Mesendoderm (in vitro differentiated cells): ENCODE measurements around the gene CBS.
"Not testable (repeated sequence)": the region's sequence is repeated elsewhere in the genome, so short reads cannot be mapped to it uniquely, and the experiment has no call there.

Experiments
- DNase-seq: peaks from one replicate; pipeline ENCODE4 v3.0.0; 2013
- H2AK5ac ChIP-seq: 2 replicates; pipeline ENCODE4 v1.6.1; 2013; ENCODE audit warnings: low read length, inconsistent platforms
- H2BK120ac ChIP-seq: 2 replicates; pipeline ENCODE4 v1.6.1; 2013; ENCODE audit warnings: low read depth, mild to moderate bottlenecking, low read length, moderate library complexity, mixed read lengths
- H2BK15ac ChIP-seq: replicated peaks from 2 replicates; pipeline ENCODE4 v1.6.1; 2013; ENCODE audit warnings: low read depth, mild to moderate bottlenecking, moderate library complexity
- H2BK5ac ChIP-seq: 2 replicates; pipeline ENCODE4 v1.6.1; 2013; ENCODE audit warnings: low read length, inconsistent platforms
- H3K18ac ChIP-seq: 2 replicates; pipeline ENCODE4 v1.6.1; 2013; ENCODE audit warnings: mild to moderate bottlenecking, low read length, mixed read lengths
- H3K23ac ChIP-seq: one replicate; pipeline ENCODE4 v1.6.1; 2013; ENCODE audit warnings: low read length
- H3K27ac ChIP-seq: 2 replicates; pipeline ENCODE4 v1.5.1; 2013; ENCODE audit warnings: low read depth, mild to moderate bottlenecking, inconsistent platforms, low read length, moderate library complexity
- H3K27me3 ChIP-seq: 2 replicates; pipeline ENCODE4 v1.6.1; 2013; ENCODE audit warnings: low read length, control low read depth, mild to moderate bottlenecking, inconsistent platforms; ENCODE audit not compliant: insufficient read depth, poor library complexity
- H3K36me3 ChIP-seq: 2 replicates; pipeline ENCODE4 v1.6.1; 2013; ENCODE audit warnings: low read length, inconsistent platforms; ENCODE audit not compliant: control insufficient read depth, insufficient read depth
- H3K4ac ChIP-seq: one replicate; pipeline ENCODE4 v1.6.1; 2013; ENCODE audit warnings: low read depth, mild to moderate bottlenecking, low read length, moderate library complexity
- H3K4me1 ChIP-seq: 2 replicates; pipeline ENCODE4 v1.6.1; 2013; ENCODE audit warnings: low read depth, low read length, inconsistent platforms; ENCODE audit not compliant: control insufficient read depth
- H3K4me2 ChIP-seq: 2 replicates; pipeline ENCODE4 v1.6.1; 2013; ENCODE audit warnings: low read length
- H3K4me3 ChIP-seq: 2 replicates; pipeline ENCODE4 v1.5.1; 2013; ENCODE audit warnings: mild to moderate bottlenecking, low read length
- H3K56ac ChIP-seq: one replicate; pipeline ENCODE4 v1.6.1; 2013; ENCODE audit warnings: low read length
- H3K79me1 ChIP-seq: 2 replicates; pipeline ENCODE4 v1.6.1; 2013; ENCODE audit warnings: low read length, inconsistent platforms
- H3K79me2 ChIP-seq: 2 replicates; pipeline ENCODE4 v1.6.1; 2013; ENCODE audit warnings: mild to moderate bottlenecking, low read length; ENCODE audit not compliant: control insufficient read depth, insufficient read depth
- H3K9ac ChIP-seq: 2 replicates; pipeline ENCODE4 v1.6.1; 2013; ENCODE audit warnings: low read length, inconsistent platforms
- H4K5ac ChIP-seq: one replicate; pipeline ENCODE4 v1.6.1; 2013; ENCODE audit warnings: low read length
- H4K8ac ChIP-seq: one replicate; pipeline ENCODE4 v1.6.1; 2013; ENCODE audit warnings: low read depth, mild to moderate bottlenecking, control low read depth, low read length, moderate library complexity
- WGBS: extraction: QIAGEN DNeasy Blood & Tissue Kit; methylation state at CpG from one replicate; pipeline ENCODE4 v1.1.7; 2013; ENCODE audit warnings: low lambda C conversion rate, missing lambda C conversion rate; ENCODE audit not compliant: insufficient coverage; ENCODE audit errors: extremely low coverage; 5-methylcytosine and 5-hydroxymethylcytosine counted together

The CBS gene

DNA sequence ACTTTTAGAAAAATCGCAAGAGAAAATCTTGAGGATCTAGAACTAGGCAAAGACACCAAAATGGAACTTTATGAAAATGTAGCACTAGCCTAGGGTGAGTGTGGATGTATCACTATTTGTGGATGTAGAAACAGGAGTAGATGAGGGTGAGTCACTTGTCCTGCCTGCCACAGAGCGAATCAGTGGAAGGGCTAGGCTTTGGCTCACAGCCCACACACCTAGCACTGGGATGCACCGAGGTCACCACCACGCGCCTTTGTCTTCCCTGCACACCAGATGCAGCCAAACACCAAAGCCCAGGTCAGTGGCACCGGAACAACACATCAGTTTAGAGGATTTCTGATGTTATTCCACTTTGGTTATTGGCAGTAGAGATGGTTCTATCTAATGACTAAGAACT, 63.0 kb downstream of the CBS start:
- WGBS, result no CpG with 5 or more reads among the region's 6 CpGs
- peaks cover 4% of the 10 kb centered on the region for H3K36me3 ChIP-seq

DNA sequence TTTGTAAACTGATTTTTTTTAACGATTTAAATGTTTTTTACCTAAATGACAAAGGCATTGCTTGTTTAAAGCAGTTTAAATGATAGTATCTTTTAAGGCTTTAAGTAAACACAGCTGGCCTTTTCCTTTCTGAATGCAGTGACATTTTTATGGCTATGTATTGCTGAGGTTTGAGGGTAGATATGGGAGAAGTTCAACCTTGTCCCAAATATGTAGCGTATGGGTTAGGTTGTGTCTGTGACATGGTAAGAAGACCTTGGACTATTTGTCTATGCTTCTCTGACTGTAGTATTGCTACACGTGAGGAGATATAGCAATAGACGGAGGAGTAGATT, 68.8 kb downstream of the CBS start:
- no CpG with 5 or more reads among the region's 4 CpGs for WGBS
- no peak overlapping the region for H2BK15ac ChIP-seq
- no peaks in the 10 kb centered on the region for H3K79me1 ChIP-seq
- no peak for DNase-seq
- H4K5ac ChIP-seq, result no peak overlapping the region
- H3K4me3 ChIP-seq, result no peak overlapping the region
- no peak overlapping the region for H3K27ac ChIP-seq
- H3K4me1 ChIP-seq, result no peaks in the 10 kb centered on the region
- H4K8ac ChIP-seq, result no peak overlapping the region
- no peak overlapping the region for H3K4ac ChIP-seq
- no peaks in the 10 kb centered on the region for H3K27me3 ChIP-seq
- H3K18ac ChIP-seq, result no peak overlapping the region
- H2BK120ac ChIP-seq, result no peak overlapping the region
- no peaks in the 10 kb centered on the region for H3K79me2 ChIP-seq
- no peak overlapping the region for H2BK5ac ChIP-seq
- H3K23ac ChIP-seq, result no peak overlapping the region
- H2AK5ac ChIP-seq, result no peak overlapping the region
- no peak overlapping the region for H3K4me2 ChIP-seq
- H3K36me3 ChIP-seq, result peaks cover 2% of the 10 kb centered on the region
- H3K9ac ChIP-seq, result peak overlapping the region; percentile 22
- H3K56ac ChIP-seq, result no peak overlapping the region

More for the DNA sequence above, 63.0 kb downstream of the CBS start:
- H4K8ac ChIP-seq, result no peak overlapping the region
- H2BK15ac ChIP-seq, result no peak overlapping the region
- no peak overlapping the region for H3K18ac ChIP-seq
- DNase-seq, result no peak
- H2AK5ac ChIP-seq, result no peak overlapping the region
- H3K79me1 ChIP-seq, result no peaks in the 10 kb centered on the region
- H3K4me3 ChIP-seq, result no peak overlapping the region
- H3K4me1 ChIP-seq, result no peaks in the 10 kb centered on the region
- H3K23ac ChIP-seq, result no peak overlapping the region
- no peak overlapping the region for H2BK120ac ChIP-seq
- H3K4ac ChIP-seq, result no peak overlapping the region
- H3K79me2 ChIP-seq, result no peaks in the 10 kb centered on the region
- H4K5ac ChIP-seq, result no peak overlapping the region
- no peak overlapping the region for H3K27ac ChIP-seq
- no peak overlapping the region for H3K4me2 ChIP-seq
- no peak overlapping the region for H3K56ac ChIP-seq
- H2BK5ac ChIP-seq, result no peak overlapping the region
- no peak overlapping the region for H3K9ac ChIP-seq
- no peaks in the 10 kb centered on the region for H3K27me3 ChIP-seq

DNA sequence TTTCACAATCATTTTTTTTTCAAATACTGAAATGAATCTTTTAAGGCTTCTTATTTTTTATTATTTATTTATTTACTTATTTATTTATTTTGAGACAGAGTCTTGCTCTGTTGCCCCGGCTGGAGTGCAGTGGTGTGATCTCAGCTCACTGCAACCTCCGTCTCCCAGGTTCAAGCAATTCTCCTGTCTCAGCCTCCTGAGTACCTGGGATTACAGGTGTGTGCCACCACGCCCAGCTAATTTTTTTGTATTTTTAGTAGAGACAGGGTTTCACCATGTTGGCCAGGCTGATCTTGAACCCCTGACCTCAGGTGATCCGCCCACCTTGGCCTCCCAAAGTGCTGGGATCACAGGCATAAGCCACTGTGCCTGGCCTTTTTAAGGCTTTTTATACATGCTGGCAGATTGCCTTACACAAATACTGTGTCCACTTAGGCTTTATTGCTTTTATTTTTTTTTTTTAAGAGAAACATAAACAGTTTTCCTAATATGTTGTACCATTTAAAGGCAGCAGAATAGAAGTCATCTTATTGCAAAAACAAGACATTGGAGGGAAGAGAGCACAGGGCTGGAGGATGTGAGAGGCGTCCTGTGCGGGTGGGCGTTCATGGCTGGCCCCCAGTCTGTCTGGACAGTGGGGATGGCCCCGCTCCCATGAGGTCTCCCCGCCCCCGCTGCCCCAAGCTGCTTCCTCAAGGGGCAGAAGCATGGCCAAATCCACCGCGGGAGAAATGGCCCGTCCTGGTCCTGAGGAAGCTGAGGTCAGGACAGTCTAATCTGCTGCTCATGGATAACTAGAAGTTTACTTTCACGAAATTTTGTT, 69.4 kb downstream of the CBS start:
- DNase-seq, H3K4me3 ChIP-seq, H2BK5ac ChIP-seq, H3K18ac ChIP-seq, H3K4me1 ChIP-seq, H3K4me2 ChIP-seq, H2BK120ac ChIP-seq, H2AK5ac ChIP-seq, H3K36me3 ChIP-seq, H3K56ac ChIP-seq, H3K27ac ChIP-seq, H3K27me3 ChIP-seq, H3K4ac ChIP-seq, H2BK15ac ChIP-seq, H3K9ac ChIP-seq, H3K79me1 ChIP-seq, H3K23ac ChIP-seq, H3K79me2 ChIP-seq, H4K5ac ChIP-seq, H4K8ac ChIP-seq: not testable (repeated sequence)
- WGBS, result no CpG with 5 or more reads among the region's 14 CpGs

DNA sequence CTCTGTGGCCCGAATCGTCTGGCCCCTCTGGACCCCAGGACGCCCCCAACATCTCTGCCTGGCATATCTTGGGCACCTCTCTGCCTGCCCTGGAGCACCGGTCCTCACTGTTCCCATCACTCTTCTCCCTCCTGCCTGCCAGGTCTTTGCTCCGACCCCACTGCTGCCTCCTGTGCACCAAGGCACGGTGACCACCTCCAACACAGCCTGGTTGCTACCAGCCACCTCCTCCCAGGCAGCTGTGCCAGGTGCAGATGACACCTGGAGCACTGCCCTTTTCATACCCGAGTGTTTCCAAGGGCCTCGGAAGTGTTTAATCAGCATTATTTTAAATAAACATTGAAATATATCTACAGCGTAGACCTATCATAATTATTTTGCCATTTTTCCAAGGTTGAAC, 70.0 kb downstream of the CBS start:
- no peak overlapping the region for H2BK120ac ChIP-seq

GRCh38 chr21:43004926-43005325, 70.7 kb downstream of the CBS start:
- Histone ChIP-seq H3K79me1 (peaks cover 1% of the 10 kb centered on the region), H2BK5ac (no peak overlapping the region), H2AK5ac (no peak overlapping the region), H3K9ac (no peak overlapping the region), H3K4me1 (no peaks in the 10 kb centered on the region), H2BK120ac (no peak overlapping the region), H4K5ac (no peak overlapping the region), H3K36me3 (peaks cover 2% of the 10 kb centered on the region), H2BK15ac (no peak overlapping the region), H3K4me2 (no peak overlapping the region), H3K27ac (no peak overlapping the region), H3K4ac (no peak overlapping the region), H3K56ac (peak overlapping the region; percentile 34), H3K18ac (no peak overlapping the region), H3K23ac (no peak overlapping the region), H3K79me2 (no peaks in the 10 kb centered on the region), H4K8ac (no peak overlapping the region), H3K27me3 (no peaks in the 10 kb centered on the region), H3K4me3 (no peak overlapping the region)
- DNase-seq, result no peak
- no CpG with 5 or more reads among the region's 8 CpGs for WGBS

More for the DNA sequence above, 70.0 kb downstream of the CBS start:
- H4K5ac ChIP-seq, result no peak overlapping the region
- H3K4ac ChIP-seq, result no peak overlapping the region
- no peak overlapping the region for H3K27ac ChIP-seq
- H2BK5ac ChIP-seq, result no peak overlapping the region
- no peak overlapping the region for H3K4me3 ChIP-seq
- WGBS, result no CpG with 5 or more reads among the region's 9 CpGs
- H3K27me3 ChIP-seq, result no peaks in the 10 kb centered on the region
- DNase-seq, result no peak
- H3K79me2 ChIP-seq, result no peaks in the 10 kb centered on the region
- no peak overlapping the region for H3K4me2 ChIP-seq
- no peak overlapping the region for H3K18ac ChIP-seq
- no peaks in the 10 kb centered on the region for H3K4me1 ChIP-seq
- H2BK15ac ChIP-seq, result no peak overlapping the region
- H3K23ac ChIP-seq, result no peak overlapping the region
- peaks cover 2% of the 10 kb centered on the region for H3K36me3 ChIP-seq
- H3K9ac ChIP-seq, result no peak overlapping the region
- no peak overlapping the region for H4K8ac ChIP-seq
- H2AK5ac ChIP-seq, result no peak overlapping the region
- H3K56ac ChIP-seq, result peak overlapping the region; percentile 49
- peaks cover 1% of the 10 kb centered on the region for H3K79me1 ChIP-seq
